Caco-2 (cell line): ENCODE results near the gene FOXC2. TPM values are rescaled to one million over a fixed set of nuclear protein-coding genes. Genes with fewer than 3 reads are reported as not detected.

Source experiments
- BruUV-seq: library from RNA; stranded (reverse); fragments of 400-500 nt; replicated peaks from 2 replicates; lab custom pipeline; 2021; lab: Mats Ljungman, UMichigan
- CTCF ChIA-PET: fragments of 300-600 bp; sonication (Branson Sonifier 250); formaldehyde crosslinking; loops from one replicate; lab custom pipeline; 2022; ENCODE audit warnings: antibody characterized with exemption; lab: Charles Lee
- POLR2A ChIA-PET: fragments of 300-600 bp; sonication (Branson Sonifier 250); formaldehyde crosslinking; loops from one replicate; lab custom pipeline; 2022; ENCODE audit warnings: antibody characterized with exemption; lab: Charles Lee
- DNase-seq, 2 experiments: peaks; one replicate each; pipeline versions ENCODE4 v3.0.0 to v3.0.0-alpha.2; 2020 to 2022
- H3K27me3 ChIP-seq: replicated peaks from 2 replicates; pipeline ENCODE4 v1.6.0; 2011; ENCODE audit warnings: low read length; ENCODE audit not compliant: control insufficient read depth, insufficient read depth
- H3K36me3 ChIP-seq: 2 replicates; pipeline ENCODE4 v1.5.1; 2011; ENCODE audit warnings: low read length; ENCODE audit not compliant: control insufficient read depth, insufficient read depth
- H3K4me1 ChIP-seq: fragments of 250-450 bp; sonication (Bioruptor Pico); 2 replicates; pipeline ENCODE4 v1.5.1; 2020; ENCODE audit warnings: mild to moderate bottlenecking
- H3K4me3 ChIP-seq: 2 replicates; pipeline ENCODE4 v1.5.1; 2011; ENCODE audit warnings: low read depth, mild to moderate bottlenecking, control low read depth, low read length
- H3K9me3 ChIP-seq: fragments of 250-450 bp; sonication (Bioruptor Pico); 2 replicates; pipeline ENCODE4 v1.5.1; 2020; ENCODE audit warnings: mild to moderate bottlenecking, moderate library complexity
- H3K27ac Mint-ChIP-seq: one replicate; pipeline ENCODE4 v1.8.0; 2022; ENCODE audit warnings: mixed read lengths; ENCODE audit not compliant: unreplicated experiment
- H3K27me3 Mint-ChIP-seq: one replicate; pipeline ENCODE4 v1.8.0; 2022; ENCODE audit warnings: mixed read lengths; ENCODE audit not compliant: insufficient read depth, unreplicated experiment
- H3K36me3 Mint-ChIP-seq: one replicate; pipeline ENCODE4 v1.8.0; 2022; ENCODE audit warnings: mild to moderate bottlenecking, mixed read lengths; ENCODE audit not compliant: insufficient read depth, unreplicated experiment
- H3K4me1 Mint-ChIP-seq: one replicate; pipeline ENCODE4 v1.8.0; 2022; ENCODE audit warnings: low read depth, mixed read lengths; ENCODE audit not compliant: unreplicated experiment
- H3K4me3 Mint-ChIP-seq: one replicate; pipeline ENCODE4 v1.8.0; 2022; ENCODE audit warnings: mild to moderate bottlenecking, moderate library complexity, mixed read lengths; ENCODE audit not compliant: unreplicated experiment
- H3K9me3 Mint-ChIP-seq: one replicate; pipeline ENCODE4 v1.8.0; 2022; ENCODE audit warnings: mixed read lengths; ENCODE audit not compliant: unreplicated experiment
- CTCF ChIP-seq, 2 experiments: fragments of 200-600 bp in 1 of 2; IDR thresholded peaks; 1 replicate in 1 of 2; 2 replicates in 1 of 2; pipeline versions ENCODE4 v1.5.1 to v1.8.0; 2011 to 2022; ENCODE audit warnings: antibody characterized with exemption in 1 of 2, control low read depth in 1 of 2, inconsistent platforms in 1 of 2, low read depth in 1 of 2, low read length in 1 of 2, mild to moderate bottlenecking in 1 of 2, moderate library complexity in 1 of 2; ENCODE audit not compliant: insufficient read depth in 1 of 2, severe bottlenecking in 1 of 2, unreplicated experiment in 1 of 2
- intact Hi-C: fragments of 100-400 bp; cut with micrococcal nuclease; formaldehyde crosslinking; loops from one replicate; pipeline ENCODE4 v1.10.0; 2022; ENCODE audit not compliant: unreplicated experiment
- total RNA-seq: library from RNA; stranded (reverse); gene quantifications from 2 replicates; pipeline ENCODE4 v1.2.3, GENCODE V29; 2022

FOXC2 gene
- total RNA-seq, 1 experiment from 2014 or later = not detected

GRCh38 chr16:86608301-86608747 lies 41.7 kb downstream of the FOXC2 start:
- Histone ChIP-seq H3K4me3 (no peak overlapping the region), H3K36me3 (no peaks in the 10 kb centered on the region), H3K27me3 (no peaks in the 10 kb centered on the region), H3K4me1 (peaks cover 4% of the 10 kb centered on the region), H3K9me3 (no peaks in the 10 kb centered on the region)
- Mint-ChIP-seq H3K27ac (no peak overlapping the region), H3K4me1 (no peaks in the 10 kb centered on the region), H3K36me3 (no peaks in the 10 kb centered on the region), H3K27me3 (peaks cover 7% of the 10 kb centered on the region), H3K4me3 (no peak overlapping the region), H3K9me3 (peaks cover 10% of the 10 kb centered on the region)
- no peak for TF ChIP-seq CTCF (IDR thresholded peaks at IDR 0.05; ENCODE audit: insufficient read depth in 1 of 2, low read depth in 1 of 2, low read length in 1 of 2, severe bottlenecking in 1 of 2, unreplicated experiment in 1 of 2)
- BruUV-seq = no TSS peak
- CTCF ChIA-PET = no interaction called here
- intact Hi-C loops = no loop called here
- DNase-seq = no peak
- POLR2A ChIA-PET = no interaction called here

GRCh38 chr16:86609115-86609514 lies 42.5 kb downstream of the FOXC2 start:
- Histone ChIP-seq H3K36me3 (no peaks in the 10 kb centered on the region), H3K9me3 (no peaks in the 10 kb centered on the region), H3K4me1 (peaks cover 4% of the 10 kb centered on the region), H3K4me3 (no peak overlapping the region), H3K27me3 (no peaks in the 10 kb centered on the region)
- H3K27ac Mint-ChIP-seq = no peak overlapping the region
- H3K4me3 Mint-ChIP-seq = no peak overlapping the region
- peaks cover 6% of the 10 kb centered on the region for H3K27me3 Mint-ChIP-seq
- intact Hi-C loops = no loop called here
- no peaks in the 10 kb centered on the region for H3K4me1 Mint-ChIP-seq
- no peak for TF ChIP-seq CTCF (IDR thresholded peaks at IDR 0.05; ENCODE audit: insufficient read depth in 1 of 2, low read depth in 1 of 2, low read length in 1 of 2, severe bottlenecking in 1 of 2, unreplicated experiment in 1 of 2)
- ChIA-PET POLR2A (no interaction called here), CTCF (no interaction called here)
- H3K36me3 Mint-ChIP-seq = no peaks in the 10 kb centered on the region
- H3K9me3 Mint-ChIP-seq = peaks cover 10% of the 10 kb centered on the region
- BruUV-seq = no TSS peak
- no peak for DNase-seq

GRCh38 chr16:86609661-86610060 lies 43.0 kb downstream of the FOXC2 start:
- Mint-ChIP-seq H3K27me3 (peaks cover 6% of the 10 kb centered on the region), H3K36me3 (no peaks in the 10 kb centered on the region), H3K4me3 (no peak overlapping the region), H3K4me1 (no peaks in the 10 kb centered on the region), H3K9me3 (peaks cover 10% of the 10 kb centered on the region), H3K27ac (no peak overlapping the region)
- ChIA-PET POLR2A (no interaction called here), CTCF (no interaction called here)
- no peaks in the 10 kb centered on the region for H3K9me3 ChIP-seq
- H3K27me3 ChIP-seq = no peaks in the 10 kb centered on the region
- TF ChIP-seq CTCF (IDR thresholded peaks at IDR 0.05; ENCODE audit: insufficient read depth in 1 of 2, low read depth in 1 of 2, low read length in 1 of 2, severe bottlenecking in 1 of 2, unreplicated experiment in 1 of 2) = no peak
- intact Hi-C loops = no loop called here
- no peaks in the 10 kb centered on the region for H3K36me3 ChIP-seq
- no TSS peak for BruUV-seq
- H3K4me3 ChIP-seq = no peak overlapping the region
- H3K4me1 ChIP-seq = peaks cover 4% of the 10 kb centered on the region
- DNase-seq = no peak
